H1 (cell line): Measurements from ENCODE around the gene LILRB4. TPM values are rescaled to one million over a fixed set of nuclear protein-coding genes. Genes with fewer than 3 reads are reported as not detected.
A peak's percentile ranks its signal among the peaks of the same experiment; 100 is the strongest.
"Not testable (repeated sequence)": the region's sequence is repeated elsewhere in the genome, so short reads cannot be mapped to it uniquely, and the experiment has no call there.

Experiments used
- CTCF ChIA-PET: fragments of 300-600 bp; sonication (Branson Sonifier 250); formaldehyde crosslinking; loops from one replicate; lab custom pipeline; 2021; ENCODE audit not compliant: partially characterized antibody; lab: Charles Lee
- POLR2A ChIA-PET: fragments of 300-600 bp; sonication (Branson Sonifier 250); formaldehyde crosslinking; loops from one replicate; lab custom pipeline; 2021; ENCODE audit warnings: inconsistent platforms; ENCODE audit not compliant: partially characterized antibody; lab: Charles Lee
- DNase-seq, 2 experiments: peaks; one replicate each; pipeline versions ENCODE4 v3.0.0 to v3.0.0-alpha.2; 2010 to 2022; ENCODE audit warnings: low spot score in 2 of 2, low read depth in 1 of 2, mixed read lengths in 1 of 2
- FAIRE-seq: peaks from 2 replicates; lab custom pipeline; 2011; peaks lifted over from hg19 to GRCh38; lab: Jason Lieb, UNC
- H2AFZ ChIP-seq: 2 replicates; pipeline ENCODE4 v1.8.1; 2012; ENCODE audit warnings: low read length, inconsistent platforms
- H2AK5ac ChIP-seq: 2 replicates; pipeline ENCODE4 v1.6.1; 2013; ENCODE audit warnings: low read depth, low read length
- H2BK120ac ChIP-seq: replicated peaks from 2 replicates; pipeline ENCODE3; 2013; ENCODE audit warnings: low read depth, low read length, inconsistent platforms
- H2BK12ac ChIP-seq: 2 replicates; pipeline ENCODE4 v1.6.1; 2013; ENCODE audit warnings: low read depth, low read length
- H2BK15ac ChIP-seq: 2 replicates; pipeline ENCODE4 v1.6.1; 2013; ENCODE audit warnings: low read length
- H2BK20ac ChIP-seq: 2 replicates; pipeline ENCODE4 v1.6.1; 2013; ENCODE audit warnings: low read length
- H2BK5ac ChIP-seq: 2 replicates; pipeline ENCODE4 v1.6.1; 2013; ENCODE audit warnings: low read depth, low read length
- H3K14ac ChIP-seq: 2 replicates; pipeline ENCODE4 v1.6.1; 2013; ENCODE audit warnings: inconsistent platforms; ENCODE audit not compliant: insufficient read length
- H3K18ac ChIP-seq: 2 replicates; pipeline ENCODE4 v1.6.1; 2013; ENCODE audit warnings: low read length; ENCODE audit errors: extremely low read depth
- H3K23ac ChIP-seq: 2 replicates; pipeline ENCODE4 v1.6.1; 2013; ENCODE audit warnings: inconsistent platforms; ENCODE audit not compliant: insufficient read length
- H3K23me2 ChIP-seq: 2 replicates; pipeline ENCODE4 v1.6.1; 2013; ENCODE audit warnings: low read depth, low read length
- H3K27ac ChIP-seq: 2 replicates; pipeline ENCODE4 v1.6.1; 2011; ENCODE audit warnings: low read depth, low read length, inconsistent platforms
- H3K27me3 ChIP-seq, 4 experiments: replicated peaks in 1 of 4; 1 replicate in 1 of 4; 2 replicates in 3 of 4; pipeline versions ENCODE4 v1.6.1 to v1.8.1; 2011 to 2013; ENCODE audit warnings: low read length in 3 of 4, mild to moderate bottlenecking in 3 of 4, inconsistent platforms in 2 of 4, mixed read lengths in 2 of 4, moderate library complexity in 1 of 4; ENCODE audit not compliant: control insufficient read depth in 3 of 4, insufficient read depth in 3 of 4; ENCODE audit errors: extremely low read depth in 1 of 4
- H3K36me3 ChIP-seq, 4 experiments: 2 replicates each; pipeline versions ENCODE4 v1.6.1 to v1.8.1; 2011 to 2013; ENCODE audit warnings: mild to moderate bottlenecking in 4 of 4, low read length in 3 of 4, moderate library complexity in 2 of 4, control low read depth in 1 of 4, inconsistent platforms in 1 of 4; ENCODE audit not compliant: insufficient read depth in 4 of 4, control insufficient read depth in 2 of 4
- H3K4ac ChIP-seq: replicated peaks from 2 replicates; pipeline ENCODE3; 2013; ENCODE audit warnings: low read length, low read depth, mixed read lengths, inconsistent platforms; ENCODE audit not compliant: insufficient read length
- H3K4me1 ChIP-seq, 4 experiments: replicated peaks in 1 of 4; 1 replicate in 1 of 4; 2 replicates in 3 of 4; pipeline versions ENCODE4 v1.6.1 to v1.8.1; 2011 to 2013; ENCODE audit warnings: low read length in 3 of 4, inconsistent platforms in 2 of 4, mixed read lengths in 1 of 4; ENCODE audit not compliant: insufficient read depth in 4 of 4, control insufficient read depth in 3 of 4
- H3K4me2 ChIP-seq, 2 experiments: 2 replicates each; pipeline versions ENCODE4 v1.6.1 to v1.8.1; 2011 to 2013; ENCODE audit warnings: low read depth in 2 of 2, low read length in 2 of 2, control low read depth in 1 of 2, inconsistent platforms in 1 of 2, mild to moderate bottlenecking in 1 of 2; ENCODE audit not compliant: insufficient read depth in 1 of 2
- H3K4me3 ChIP-seq, 4 experiments: fragments of 200-600, 300-600 bp in 1 of 4; sonication (generic), shearing (Covaris generic), sonication (Bioruptor Twin) in 1 of 4; 2 replicates each; pipeline versions ENCODE4 v1.5.1 to v1.8.1; 2011 to 2016; ENCODE audit warnings: low read length in 4 of 4, low read depth in 3 of 4, control low read depth in 2 of 4, inconsistent platforms in 2 of 4, mild to moderate bottlenecking in 2 of 4, mixed read lengths in 1 of 4, moderate library complexity in 1 of 4; ENCODE audit not compliant: insufficient read depth in 2 of 4; ENCODE audit errors: extremely low read depth in 1 of 4
- H3K56ac ChIP-seq: replicated peaks from 2 replicates; pipeline ENCODE3; 2013; ENCODE audit warnings: low read depth, mild to moderate bottlenecking, mixed read lengths, low read length, inconsistent platforms; ENCODE audit not compliant: insufficient read length
- H3K79me1 ChIP-seq: 2 replicates; pipeline ENCODE4 v1.6.1; 2013; ENCODE audit warnings: low read depth, low read length, control low read depth
- H3K79me2 ChIP-seq, 2 experiments: 2 replicates each; pipeline versions ENCODE4 v1.6.1 to v1.8.1; 2012 to 2013; ENCODE audit warnings: low read length in 2 of 2, mild to moderate bottlenecking in 2 of 2, inconsistent platforms in 1 of 2; ENCODE audit not compliant: insufficient read depth in 2 of 2, control insufficient read depth in 1 of 2
- H3K9ac ChIP-seq, 4 experiments: replicated peaks in 1 of 4; 1 replicate in 1 of 4; 2 replicates in 3 of 4; pipeline versions ENCODE4 v1.6.1 to v1.8.1; 2011 to 2013; ENCODE audit warnings: low read depth in 3 of 4, low read length in 3 of 4, control low read depth in 2 of 4, mild to moderate bottlenecking in 2 of 4, moderate library complexity in 2 of 4, inconsistent platforms in 1 of 4; ENCODE audit errors: extremely low read depth in 1 of 4
- H3K9me3 ChIP-seq, 2 experiments: 2 replicates each; pipeline versions ENCODE4 v1.6.1 to v1.8.1; 2012 to 2013; ENCODE audit warnings: mild to moderate bottlenecking in 2 of 2, moderate library complexity in 2 of 2, control low read depth in 1 of 2, inconsistent platforms in 1 of 2, low read depth in 1 of 2, low read length in 1 of 2, mixed read lengths in 1 of 2; ENCODE audit not compliant: insufficient read depth in 2 of 2
- H4K20me1 ChIP-seq, 2 experiments: replicated peaks in 1 of 2; 2 replicates each; pipeline versions ENCODE3 to v1.8.1; 2011 to 2013; ENCODE audit warnings: inconsistent platforms in 2 of 2, low read length in 2 of 2, mild to moderate bottlenecking in 1 of 2; ENCODE audit not compliant: insufficient read depth in 2 of 2, control insufficient read depth in 1 of 2
- H4K5ac ChIP-seq: 2 replicates; pipeline ENCODE4 v1.6.1; 2013; ENCODE audit warnings: low read length, low read depth, mixed read lengths, inconsistent platforms; ENCODE audit not compliant: insufficient read length
- H4K8ac ChIP-seq: 2 replicates; pipeline ENCODE4 v1.8.0; 2013; ENCODE audit warnings: mild to moderate bottlenecking, moderate library complexity, low read length, inconsistent platforms; ENCODE audit not compliant: insufficient read depth; ENCODE audit errors: extremely low read depth
- H4K91ac ChIP-seq: replicated peaks from 2 replicates; pipeline ENCODE3; 2013; ENCODE audit warnings: low read length, mixed read lengths, inconsistent platforms; ENCODE audit not compliant: insufficient read length
- CTCF ChIP-seq, 3 experiments: IDR thresholded peaks; 1 replicate in 2 of 3; 2 replicates in 1 of 3; pipeline versions ENCODE4 v1.5.1 to v1.6.1; 2011; ENCODE audit warnings: low read length in 3 of 3, mild to moderate bottlenecking in 3 of 3, inconsistent platforms in 2 of 3, low read depth in 1 of 3, moderate library complexity in 1 of 3; ENCODE audit not compliant: insufficient read depth in 1 of 3; ENCODE audit errors: control extremely low read depth in 1 of 3
- RAD21 ChIP-seq, 2 experiments: IDR thresholded peaks in 1 of 2; conservative IDR thresholded peaks in 1 of 2; 2 replicates each; pipeline ENCODE4 v1.6.1; 2011; ENCODE audit warnings: low read depth in 2 of 2, low read length in 2 of 2, improper control_type of control experiment in 1 of 2, inconsistent platforms in 1 of 2, mild to moderate bottlenecking in 1 of 2, moderate library complexity in 1 of 2
- WGBS, 2 experiments: shearing (Covaris generic) in 1 of 2; methylation state at CpG; one replicate each; pipeline versions ENCODE4 v1.1.6 to v1.1.7; 2013 to 2015; ENCODE audit warnings: low lambda C conversion rate in 2 of 2, mixed read lengths in 2 of 2, inconsistent platforms in 1 of 2, low coverage in 1 of 2, missing lambda C conversion rate in 1 of 2; ENCODE audit not compliant: insufficient replicate concordance in 2 of 2, insufficient coverage in 1 of 2, insufficient read length in 1 of 2; ENCODE audit errors: extremely low coverage in 1 of 2, missing lambda C conversion rate in 1 of 2; 5-methylcytosine and 5-hydroxymethylcytosine counted together
- polyA plus RNA-seq, 7 experiments: library from polyadenylated mRNA; depleted of rRNA in 3 of 7; stranded (reverse) in 5 of 7; unstranded in 2 of 7; fragments of >200 nt in 5 of 7; fragments of 200-250 nt in 2 of 7; gene quantifications; 1 replicate in 5 of 7; 2 replicates in 1 of 7; 4 replicates in 1 of 7; pipeline versions ENCODE4 v1.2.1 to v1.2.3, GENCODE V29; 2011 to 2013; ENCODE audit warnings: missing spikeins in 2 of 7, mixed read lengths in 2 of 7
- total RNA-seq: library from RNA; stranded (reverse); fragmentation: NEBNext Ultra II Directional; extraction: Animal tissue kit (Norgen Biotek cat#: 25700); gene quantifications from 2 replicates; pipeline ENCODE4 v1.2.1, GENCODE V29; 2021

Gene LILRB4
- total and polyA plus RNA-seq, 2 of the 8 experiments (the other 6 are each of a cell fraction or from before 2014, with no cell fraction given) = not detected

DNA sequence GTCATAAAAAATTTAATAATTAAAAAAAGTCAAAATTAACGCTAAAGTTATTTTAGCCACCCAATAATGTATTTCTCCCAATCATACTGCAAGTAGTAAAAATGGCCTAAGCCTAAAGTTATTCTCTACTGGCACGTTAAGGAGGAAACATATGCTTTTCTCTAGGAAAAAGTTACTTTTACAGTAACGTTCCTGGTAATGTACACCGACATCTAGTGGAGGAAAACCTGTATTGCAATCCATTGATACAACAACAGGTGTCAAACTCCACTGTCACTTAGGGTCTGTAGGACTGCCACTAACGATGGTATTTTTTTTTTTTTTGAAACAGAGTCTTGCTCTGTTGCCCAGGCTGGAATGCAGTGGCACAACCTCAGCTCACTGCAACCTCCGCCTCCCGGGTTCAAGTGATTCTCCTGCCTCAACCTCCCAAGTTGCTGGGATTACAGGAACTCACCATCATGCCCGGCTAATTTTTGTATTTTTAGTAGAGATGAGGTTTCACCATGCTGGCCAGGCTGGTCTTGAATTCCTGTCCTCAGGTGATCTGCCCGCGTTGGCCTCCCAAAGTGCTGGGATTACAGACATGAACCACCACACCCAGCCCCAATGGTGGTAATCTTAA, 13.5 kb downstream of the LILRB4 start:
- H4K8ac ChIP-seq = not testable (repeated sequence)

More for the DNA sequence above, 13.5 kb downstream of the LILRB4 start:
- H3K4me2 ChIP-seq, H2BK20ac ChIP-seq, H2BK5ac ChIP-seq, H3K4ac ChIP-seq, H2BK12ac ChIP-seq, H3K23ac ChIP-seq, H4K20me1 ChIP-seq, H4K5ac ChIP-seq, H3K18ac ChIP-seq, H3K56ac ChIP-seq, H2BK15ac ChIP-seq, H3K23me2 ChIP-seq, H2AFZ ChIP-seq, H3K9ac ChIP-seq, H3K36me3 ChIP-seq, H3K4me3 ChIP-seq, H3K14ac ChIP-seq, DNase-seq, FAIRE-seq, POLR2A ChIA-PET, H2AK5ac ChIP-seq, H3K27ac ChIP-seq, H3K4me1 ChIP-seq, H3K79me1 ChIP-seq, H3K79me2 ChIP-seq, H4K91ac ChIP-seq, H2BK120ac ChIP-seq, H3K27me3 ChIP-seq: not testable (repeated sequence)
- 29% methylated on average over 8 of the region's 10 CpGs; no CpG with 5 or more reads in 1 of the 2 experiments for WGBS, 2 experiments
- TF ChIP-seq CTCF (IDR thresholded peaks at IDR 0.05; ENCODE audit: control extremely low read depth in 1 of 3, insufficient read depth in 1 of 3, low read depth in 1 of 3, low read length in 3 of 3) = peak in 2 of 3 experiments; percentile 45 to 66; a peak in 2 of 4 replicates
- peak; percentile 47 to 51 for TF ChIP-seq RAD21 (IDR thresholded peaks at IDR 0.05 in 1 of 2, conservative IDR thresholded peaks at IDR 0.05 in 1 of 2; ENCODE audit: low read depth in 2 of 2, low read length in 2 of 2)
- H3K9me3 ChIP-seq = peaks cover 26 to 33% of the 10 kb centered on the region in 2 experiments
- CTCF ChIA-PET = interaction anchor here (1.4 to 4.2 kb wide), 2 partner anchors 12 to 24 kb away, joined by 4 to 16 read pairs; no protein-coding TSS in a partner anchor
